Stomach (tissue), 9 donors: ENCODE results near the gene PCLO. TPM values are rescaled to one million over a fixed set of nuclear protein-coding genes. Genes with fewer than 3 reads are reported as not detected.

Source experiments
- DNase-seq, 2 donors: peaks; one replicate each; pipeline versions ENCODE4 v3.0.0 to v3.0.0-alpha.2; 2013 to 2019
- H3K27ac ChIP-seq, 5 donors: fragments of 200-600 bp in 4 of 5; sonication (generic) in 4 of 5; one replicate each; pipeline ENCODE4 v1.5.1; 2013 to 2019; ENCODE audit warnings: mild to moderate bottlenecking in 1 of 5, moderate library complexity in 1 of 5
- H3K27me3 ChIP-seq, 3 donors: fragments of 200-600 bp; sonication (generic); one replicate each; pipeline ENCODE4 v1.5.1; 2017 to 2019; ENCODE audit warnings: mixed run types in 1 of 3
- H3K36me3 ChIP-seq, 4 donors: fragments of 200-600 bp; sonication (generic); 1 replicate in 3 of 4; 2 replicates in 1 of 4; pipeline ENCODE4 v1.5.1; 2016 to 2019
- H3K4me1 ChIP-seq, 4 donors: fragments of 200-600 bp; sonication (generic); one replicate each; pipeline ENCODE4 v1.5.1; 2016 to 2019
- H3K4me3 ChIP-seq, 4 donors: fragments of 200-600 bp; sonication (generic) in 3 of 4; one replicate each; pipeline ENCODE4 v1.5.1; 2016 to 2019; ENCODE audit warnings: mild to moderate bottlenecking in 1 of 4
- H3K9me3 ChIP-seq, 4 donors: fragments of 200-600 bp; sonication (generic); one replicate each; pipeline ENCODE4 v1.5.1; 2016 to 2019
- CTCF ChIP-seq, 7 experiments: fragments of 450-650 bp in 4 of 7; fragments of 200-600 bp in 3 of 7; sonication (generic) in 3 of 7; IDR thresholded peaks; one replicate each; pipeline ENCODE4 v1.5.1; 2016 to 2019; ENCODE audit warnings: antibody characterized with exemption in 7 of 7, control low read depth in 2 of 7, mild to moderate bottlenecking in 1 of 7
- EP300 ChIP-seq: sonication (generic); formaldehyde crosslinking; IDR thresholded peaks from one replicate; pipeline ENCODE4 v1.6.1; 2017; ENCODE audit warnings: antibody characterized with exemption
- POLR2A ChIP-seq, 4 donors: fragments of 450-650 bp; IDR thresholded peaks; one replicate each; pipeline ENCODE4 v1.6.1; 2016; ENCODE audit warnings: antibody characterized with exemption in 4 of 4, control low read depth in 2 of 4, mild to moderate bottlenecking in 1 of 4, moderate library complexity in 1 of 4
- POLR2AphosphoS5 ChIP-seq, 3 donors: sonication (generic); formaldehyde crosslinking; IDR thresholded peaks; one replicate each; pipeline ENCODE4 v1.6.1; 2016; ENCODE audit warnings: antibody characterized with exemption in 3 of 3
- WGBS, 5 donors: extraction: QIAGEN DNeasy Blood & Tissue Kit in 3 of 5; methylation state at CpG; one replicate each; pipeline versions ENCODE4 v1.1.5 to v1.1.7; 2013 to 2018; 5-methylcytosine and 5-hydroxymethylcytosine counted together
- intact Hi-C: fragments of 100-400 bp; cut with DNase I; formaldehyde crosslinking; loops from one replicate; pipeline ENCODE4 v1.15.1; 2023; ENCODE audit warnings: low total_unique reads
- polyA plus RNA-seq, 3 donors: library from polyadenylated mRNA; stranded (reverse); fragments of 200-250 nt; gene quantifications; one replicate each; pipeline ENCODE4 v1.2.3, GENCODE V29; 2013
- total RNA-seq, 5 donors: library from RNA; depleted of rRNA; stranded (reverse); fragments of >200 nt; gene quantifications; one replicate each; pipeline versions ENCODE4 v1.1.0 to v1.2.3, GENCODE V29; 2014 to 2016
- donor health status: healthy with polysubstance abuse.
- donor health status: Bipolar disorder and iron deficiency.
- donor health status: healthy.

PCLO gene
- total and polyA plus RNA-seq, 8 donors, result 0.31 to 8.1 (median 3.9) TPM

- 56 to 74% (median 61%) methylated on average over 2 of the region's 2 CpGs for WGBS, 5 donors
- intact Hi-C loops, result no loop called here
- no peak overlapping the region for H3K27ac ChIP-seq
- no peak overlapping the region for H3K4me3 ChIP-seq
- no peak for DNase-seq
- H3K36me3 ChIP-seq, result no peaks in the 10 kb centered on the region
- no peaks in the 10 kb centered on the region for H3K27me3 ChIP-seq
- no peaks in the 10 kb centered on the region for H3K9me3 ChIP-seq
- TF ChIP-seq POLR2A (IDR thresholded peaks at IDR 0.05) (no peak), CTCF (IDR thresholded peaks at IDR 0.05) (no peak), POLR2AphosphoS5 (IDR thresholded peaks at IDR 0.05) (no peak), EP300 (no peak)
- no peaks in the 10 kb centered on the region for H3K4me1 ChIP-seq
Observed at GRCh38 chr7:82965088-82966036, 197.3 kb downstream of the PCLO start.

- WGBS, 5 donors, result 91 to 97% (median 96%) methylated on average over 1 of the region's 1 CpG
- no peak for DNase-seq
- no peaks in the 10 kb centered on the region for H3K4me1 ChIP-seq
- no peak overlapping the region for H3K4me3 ChIP-seq
- intact Hi-C loops, result no loop called here
- H3K36me3 ChIP-seq, result no peaks in the 10 kb centered on the region
- TF ChIP-seq EP300 (no peak), POLR2A (IDR thresholded peaks at IDR 0.05) (no peak), POLR2AphosphoS5 (IDR thresholded peaks at IDR 0.05) (no peak), CTCF (IDR thresholded peaks at IDR 0.05) (no peak)
- no peak overlapping the region for H3K27ac ChIP-seq
- H3K9me3 ChIP-seq, result no peaks in the 10 kb centered on the region
- no peaks in the 10 kb centered on the region for H3K27me3 ChIP-seq
Observed at GRCh38 chr7:82964150-82964882, 198.4 kb downstream of the PCLO start.

- WGBS, 5 donors, result 80 to 99% (median 93%) methylated on average over 3 of the region's 3 CpGs
- Histone ChIP-seq H3K27me3 (no peaks in the 10 kb centered on the region), H3K4me3 (no peak overlapping the region), H3K9me3 (no peaks in the 10 kb centered on the region), H3K36me3 (no peaks in the 10 kb centered on the region), H3K4me1 (no peaks in the 10 kb centered on the region), H3K27ac (no peak overlapping the region)
- no peak for DNase-seq
- no peak for TF ChIP-seq POLR2AphosphoS5 (IDR thresholded peaks at IDR 0.05)
- no peak for TF ChIP-seq CTCF (IDR thresholded peaks at IDR 0.05)
- no peak for TF ChIP-seq POLR2A (IDR thresholded peaks at IDR 0.05)
- TF ChIP-seq EP300, result no peak
- intact Hi-C loops, result no loop called here
Observed at GRCh38 chr7:82961240-82961639, 201.4 kb downstream of the PCLO start.

- Histone ChIP-seq H3K4me1 (no peaks in the 10 kb centered on the region), H3K27ac (no peak overlapping the region), H3K4me3 (no peak overlapping the region), H3K36me3 (no peaks in the 10 kb centered on the region), H3K9me3 (no peaks in the 10 kb centered on the region), H3K27me3 (no peaks in the 10 kb centered on the region)
- intact Hi-C loops, result no loop called here
- DNase-seq, result no peak
- 76 to 84% (median 78%) methylated on average over 2 of the region's 2 CpGs for WGBS, 5 donors
- TF ChIP-seq CTCF (IDR thresholded peaks at IDR 0.05) (no peak), POLR2A (IDR thresholded peaks at IDR 0.05) (no peak), EP300 (no peak), POLR2AphosphoS5 (IDR thresholded peaks at IDR 0.05) (no peak)
Observed at GRCh38 chr7:82959528-82959927, 203.2 kb downstream of the PCLO start.
